C1 segment of cervical spinal cord (tissue), 14 donors: ENCODE results near the gene LTA4H.
"Not testable (repeated sequence)": the region's sequence is repeated elsewhere in the genome, so short reads cannot be mapped to it uniquely, and the experiment has no call there.

Experiments used
- DNase-seq, 14 donors: peaks; one replicate each; lab custom pipeline; 2025; lab: John Stamatoyannopoulos, UW

The LTA4H gene

GRCh38 chr12:95990136-95990535, 45.3 kb downstream of the LTA4H start:
- no peak for DNase-seq

- DNase-seq: no peak
Observed at GRCh38 chr12:95989504-95990123, 45.8 kb downstream of the LTA4H start.

GRCh38 chr12:95988506-95989275, 46.7 kb downstream of the LTA4H start:
- no peak for DNase-seq

GRCh38 chr12:95986635-95987570, 48.5 kb downstream of the LTA4H start:
- DNase-seq: no peak

GRCh38 chr12:95984682-95985081, 50.7 kb downstream of the LTA4H start:
- no peak for DNase-seq

- DNase-seq: no peak
Observed at GRCh38 chr12:95982602-95983001, 52.8 kb downstream of the LTA4H start.

GRCh38 chr12:95980437-95980836, 55.0 kb downstream of the LTA4H start:
- no peak for DNase-seq

GRCh38 chr12:95978774-95979173, 56.6 kb downstream of the LTA4H start:
- no peak for DNase-seq

- no peak for DNase-seq
Observed at GRCh38 chr12:95978351-95978750, 57.0 kb downstream of the LTA4H start.

GRCh38 chr12:95977764-95978305, 57.6 kb downstream of the LTA4H start:
- no peak for DNase-seq

GRCh38 chr12:95976416-95976832, 59.0 kb downstream of the LTA4H start:
- DNase-seq: no peak

- DNase-seq: no peak
Observed at GRCh38 chr12:95975491-95975890, 59.9 kb downstream of the LTA4H start.

GRCh38 chr12:95974358-95974757, 61.0 kb downstream of the LTA4H start:
- no peak for DNase-seq

GRCh38 chr12:95972832-95973456, 62.4 kb downstream of the LTA4H start:
- no peak for DNase-seq

- DNase-seq: no peak
Observed at GRCh38 chr12:95970905-95971304, 64.5 kb downstream of the LTA4H start.

GRCh38 chr12:95969116-95969515, 66.3 kb downstream of the LTA4H start:
- DNase-seq: not testable (repeated sequence)

- DNase-seq: no peak
Observed at GRCh38 chr12:95967301-95967700, 68.1 kb downstream of the LTA4H start.

GRCh38 chr12:95966287-95966870, 69.0 kb downstream of the LTA4H start:
- DNase-seq: no peak

GRCh38 chr12:95963096-95963495, 72.3 kb downstream of the LTA4H start:
- no peak for DNase-seq

GRCh38 chr12:95962222-95962621, 73.2 kb downstream of the LTA4H start:
- no peak for DNase-seq

GRCh38 chr12:95960241-95960640, 75.1 kb downstream of the LTA4H start:
- no peak for DNase-seq
